Gastrocnemius medialis (tissue), 4 donors: Measurements from ENCODE around the gene PRKN.

Experiments used
- CTCF ChIP-seq, 5 experiments: fragments of 450-650 bp in 3 of 5; fragments of 200-600 bp in 2 of 5; sonication (generic) in 2 of 5; IDR thresholded peaks in 4 of 5; conservative IDR thresholded peaks in 1 of 5; 1 replicate in 4 of 5; 2 replicates in 1 of 5; pipeline ENCODE4 v1.5.1; 2016 to 2019; ENCODE audit warnings: antibody characterized with exemption in 5 of 5, mild to moderate bottlenecking in 3 of 5, moderate library complexity in 3 of 5
- POLR2A ChIP-seq, 2 donors: fragments of 450-650 bp; IDR thresholded peaks; one replicate each; pipeline ENCODE4 v1.6.1; 2017; ENCODE audit warnings: antibody characterized with exemption in 2 of 2, mild to moderate bottlenecking in 2 of 2, moderate library complexity in 2 of 2

DNA sequence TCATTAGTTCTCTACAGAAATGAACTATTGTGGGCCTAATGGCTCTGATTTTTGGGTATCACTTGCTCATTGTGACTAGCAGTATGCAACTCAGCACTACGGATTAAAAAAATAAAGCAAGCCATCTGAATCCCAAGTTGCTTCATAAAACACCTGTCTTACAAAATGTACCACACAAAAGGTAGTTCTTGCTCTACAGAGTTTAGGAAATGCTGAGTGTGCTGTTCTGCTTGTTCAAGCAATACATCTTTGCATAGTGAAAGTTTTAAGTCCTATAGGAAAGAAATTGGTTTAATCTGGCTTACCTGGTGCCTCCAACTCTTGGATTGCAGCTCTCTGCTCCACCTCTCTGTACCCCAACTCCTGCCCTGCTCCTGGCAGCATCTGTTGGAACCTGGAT is 1187.0 kb downstream of the PRKN start:
- TF ChIP-seq POLR2A (IDR thresholded peaks at IDR 0.05), result no peak
- no peak for TF ChIP-seq CTCF (IDR thresholded peaks at IDR 0.05 in 4 of 5, conservative IDR thresholded peaks at IDR 0.05 in 1 of 5)
